Inflammatory macrophage treated with lipopolysaccharide for 4 hours (primary cell): Measurements from ENCODE around the gene EXOC4.
"Not testable (repeated sequence)": the region's sequence is repeated elsewhere in the genome, so short reads cannot be mapped to it uniquely, and the experiment has no call there.

ENCODE experiments used
- DNase-seq: peaks from one replicate; pipeline ENCODE4 v3.0.0-alpha.2; 2020

The EXOC4 gene

DNA sequence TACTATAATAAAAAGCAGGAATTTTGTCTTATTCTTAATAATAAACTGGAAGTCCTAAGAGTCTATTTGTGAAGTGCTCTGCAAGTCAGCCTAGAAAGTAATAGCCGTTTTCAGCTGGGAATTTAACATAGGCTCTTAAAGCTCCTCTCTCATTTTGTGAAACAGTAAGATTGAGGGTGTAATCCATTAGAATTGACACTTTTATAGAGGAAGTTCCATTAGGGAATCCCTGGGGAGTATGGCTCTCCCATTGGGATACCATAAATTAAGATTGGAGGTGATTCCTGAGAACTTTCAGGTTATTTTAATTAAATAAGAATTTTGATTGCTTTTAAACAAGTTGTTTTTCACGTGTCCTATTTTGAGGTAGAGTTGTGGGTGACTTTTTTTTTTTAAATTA lies 68.0 kb downstream of the EXOC4 start:
- DNase-seq, result no peak

DNA sequence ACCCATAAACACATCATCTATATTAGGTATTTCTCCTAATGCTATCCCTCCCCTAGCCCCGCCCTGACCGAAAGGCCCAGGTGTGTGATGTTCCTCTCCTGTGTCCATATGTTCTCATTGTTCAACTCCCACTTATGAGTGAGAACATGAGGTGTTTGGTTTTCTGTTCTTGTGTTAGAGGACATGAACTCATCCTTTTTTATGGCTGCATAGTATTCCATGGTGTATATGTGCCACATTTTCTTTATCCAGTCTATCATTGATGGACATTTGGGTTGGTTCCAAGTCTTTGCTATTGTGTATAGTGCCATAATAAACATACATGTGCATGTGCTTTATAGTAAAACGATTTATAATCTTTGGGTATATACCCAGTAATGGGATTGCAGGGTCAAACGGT lies 68.5 kb downstream of the EXOC4 start:
- DNase-seq, result not testable (repeated sequence)

DNA sequence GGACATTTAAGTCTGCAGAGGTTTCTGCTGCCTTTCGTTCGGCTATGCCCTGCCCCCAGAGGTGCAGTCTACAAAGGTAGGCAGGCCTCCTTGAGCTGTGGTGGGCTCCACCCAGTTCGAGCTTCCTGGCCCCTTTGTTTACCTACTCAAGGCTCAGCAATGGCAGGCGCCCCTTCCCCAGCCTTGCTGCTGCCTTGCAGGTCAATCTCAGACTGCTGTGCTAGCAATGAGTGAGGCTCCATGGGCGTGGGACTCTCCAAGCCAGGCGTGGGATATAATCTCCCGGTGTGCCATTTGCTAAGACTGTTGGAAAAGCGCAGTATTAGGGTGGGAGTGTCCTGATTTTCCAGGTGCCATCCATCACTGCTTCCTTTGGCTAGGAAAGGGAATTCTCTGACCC lies 73.9 kb downstream of the EXOC4 start:
- DNase-seq, result not testable (repeated sequence)

DNA sequence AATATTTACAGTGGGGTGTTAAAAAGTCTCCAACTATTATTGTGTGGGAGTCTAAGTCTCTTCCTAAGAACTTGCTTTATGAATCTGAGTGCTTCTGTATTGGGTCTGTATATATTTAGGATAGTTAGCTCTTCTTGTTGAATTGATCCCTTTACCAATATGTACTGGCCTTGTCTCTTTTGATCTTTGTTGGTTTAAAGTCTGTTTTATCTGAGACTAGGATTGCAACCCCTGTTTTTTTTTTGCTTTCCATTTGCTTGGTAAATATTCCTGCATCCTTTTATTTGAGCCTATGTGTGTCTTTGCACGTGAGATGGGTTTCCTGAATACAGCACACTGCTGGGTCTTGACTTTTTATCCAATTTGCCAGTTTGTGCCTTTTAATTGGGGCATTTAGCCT lies 75.1 kb downstream of the EXOC4 start:
- not testable (repeated sequence) for DNase-seq

- no peak for DNase-seq
Measured at GRCh38 chr7:133330085-133330484, 77.2 kb downstream of the EXOC4 start.

- DNase-seq, result no peak
Measured at GRCh38 chr7:133331861-133332260, 79.0 kb downstream of the EXOC4 start.

- peak; percentile 5 for DNase-seq
Measured at GRCh38 chr7:133339772-133340171, 86.9 kb downstream of the EXOC4 start.

DNA sequence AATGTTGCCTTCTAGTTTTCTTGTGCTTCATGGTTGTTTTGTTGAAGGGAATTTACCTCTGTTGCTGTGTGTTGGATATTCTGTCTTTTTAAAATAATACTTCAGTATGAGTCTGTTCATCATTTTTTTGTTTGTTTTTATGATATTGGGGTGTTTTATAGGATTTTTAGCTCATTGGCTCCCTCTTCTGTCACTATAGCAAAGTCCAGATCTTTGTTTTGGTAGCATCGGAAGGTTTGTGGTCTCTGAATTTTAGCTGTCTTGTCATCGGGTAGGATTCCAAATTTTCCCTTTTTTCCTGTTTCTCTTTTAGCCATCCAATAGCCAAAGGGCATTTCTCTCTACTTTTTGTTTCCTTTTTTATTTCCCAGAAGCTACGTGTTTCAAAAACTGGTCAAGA lies 91.4 kb downstream of the EXOC4 start:
- DNase-seq, result peak; percentile 2

- DNase-seq, result no peak
Measured at GRCh38 chr7:133345690-133346421, 93.0 kb downstream of the EXOC4 start.

- DNase-seq, result no peak
Measured at GRCh38 chr7:133348250-133348649, 95.4 kb downstream of the EXOC4 start.

GRCh38 chr7:133349101-133349500 lies 96.2 kb downstream of the EXOC4 start:
- DNase-seq, result peak; percentile 49

DNA sequence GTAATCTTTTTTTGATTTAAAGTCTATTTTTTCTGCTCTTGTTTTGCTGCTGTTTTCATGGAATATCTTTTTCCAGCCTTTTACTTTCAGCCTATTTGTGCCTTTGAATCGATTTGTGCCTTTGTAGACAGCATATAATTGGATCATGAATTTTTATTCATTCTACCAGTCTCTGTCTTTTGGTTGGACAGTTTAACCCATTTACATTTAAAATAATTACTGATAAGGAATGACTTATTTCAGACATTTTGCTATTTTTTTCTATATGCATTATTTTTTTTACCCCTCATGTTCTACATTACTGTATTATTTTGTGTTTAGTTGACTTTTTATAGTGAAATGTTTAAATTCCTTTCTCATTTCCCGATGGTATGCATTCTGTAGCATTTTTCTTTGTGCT lies 99.6 kb downstream of the EXOC4 start:
- DNase-seq, result no peak

DNA sequence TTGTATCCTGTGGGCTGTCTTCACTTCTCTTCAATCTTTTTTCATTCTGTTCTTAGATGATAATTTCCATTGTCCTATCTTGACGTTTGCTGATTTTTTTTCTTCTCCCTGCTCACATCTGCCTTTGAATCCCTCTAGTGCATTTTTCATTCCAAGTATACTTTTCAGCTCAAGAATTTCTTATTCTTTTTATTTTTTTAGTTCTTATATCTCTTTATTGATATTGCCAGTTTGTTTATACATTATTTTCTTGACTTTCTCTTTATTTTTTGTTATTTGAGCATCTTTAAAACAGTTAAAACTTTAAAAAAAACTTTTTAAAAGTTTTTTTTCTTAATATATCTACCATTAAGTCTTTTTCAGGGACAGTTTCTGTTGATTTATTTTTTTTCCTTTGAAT lies 100.9 kb downstream of the EXOC4 start:
- DNase-seq, result no peak

DNA sequence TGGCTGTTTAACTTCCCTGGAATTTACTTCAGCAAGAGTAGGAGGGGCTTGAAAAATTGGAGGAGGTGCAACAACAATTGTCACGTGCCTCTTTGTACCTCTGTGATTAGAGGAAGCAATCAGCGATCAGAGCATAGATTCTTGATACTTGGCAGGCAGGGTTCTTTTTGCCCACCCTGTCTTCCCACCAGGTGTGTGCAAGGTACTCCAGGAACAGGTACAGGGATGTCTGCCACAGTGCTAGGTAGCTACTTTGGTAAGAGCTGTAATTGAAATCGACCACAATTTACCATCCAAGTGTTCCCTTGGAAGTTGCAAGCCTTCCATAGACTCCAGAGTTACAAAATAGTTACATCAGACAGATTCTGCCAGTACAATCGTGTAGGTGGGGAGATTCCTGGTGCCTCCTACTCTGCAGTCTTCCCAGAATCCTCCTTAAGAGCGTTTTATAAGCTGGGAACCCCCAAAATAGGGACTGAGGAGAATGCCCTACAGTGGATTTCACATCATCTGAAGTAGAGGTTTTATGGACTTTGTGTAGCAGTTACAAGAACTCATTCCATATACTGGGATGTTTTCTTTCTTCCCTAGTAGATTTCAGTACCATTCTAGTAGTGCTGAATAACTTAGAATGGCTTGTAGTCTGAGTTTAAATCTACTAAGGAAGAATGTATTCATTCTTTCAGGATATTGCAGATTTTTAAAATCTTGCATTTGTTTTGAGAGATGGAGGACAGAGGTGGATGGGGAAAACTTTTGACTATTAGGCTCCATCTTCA lies 101.9 kb downstream of the EXOC4 start:
- DNase-seq, result peak; percentile 61

DNA sequence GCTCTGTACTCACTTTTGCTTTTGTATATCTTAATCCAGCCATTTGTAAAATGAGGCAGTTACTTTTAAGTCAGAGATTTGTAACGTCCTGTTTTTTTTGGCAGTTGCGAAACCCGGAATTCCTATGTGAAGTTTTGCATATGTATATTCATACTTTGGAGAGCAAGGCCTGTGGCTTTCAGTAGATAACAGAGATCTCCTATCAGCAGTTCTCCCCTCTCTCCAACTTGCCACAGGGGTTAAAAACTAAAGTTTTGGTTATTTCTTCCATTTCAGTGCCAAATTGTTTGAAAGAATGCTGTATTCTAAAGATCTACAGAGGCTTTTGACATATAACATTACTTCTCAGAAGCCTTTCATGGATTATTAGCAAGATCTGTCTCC lies 102.4 kb downstream of the EXOC4 start:
- DNase-seq, result peak; percentile 69

DNA sequence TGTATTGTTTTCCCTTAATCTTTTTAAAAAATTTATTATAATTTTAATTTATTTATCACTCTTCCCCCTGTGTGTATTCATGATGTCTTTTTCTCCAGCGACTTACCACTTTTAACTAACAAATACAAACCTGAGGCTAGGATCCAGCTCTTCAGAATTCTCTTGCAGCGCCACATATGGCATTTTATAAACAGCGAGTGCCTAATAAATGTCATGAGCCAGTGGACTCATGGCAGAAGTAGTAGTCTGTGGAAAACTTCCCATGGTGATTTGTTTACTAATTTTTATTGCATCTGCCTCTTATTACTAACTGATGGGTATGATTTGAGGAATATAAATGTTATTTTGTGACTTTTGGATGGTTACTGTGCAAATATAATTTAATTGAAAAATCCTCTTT lies 102.9 kb downstream of the EXOC4 start:
- DNase-seq, result no peak

GRCh38 chr7:133358708-133359107 lies 105.8 kb downstream of the EXOC4 start:
- no peak for DNase-seq

DNA sequence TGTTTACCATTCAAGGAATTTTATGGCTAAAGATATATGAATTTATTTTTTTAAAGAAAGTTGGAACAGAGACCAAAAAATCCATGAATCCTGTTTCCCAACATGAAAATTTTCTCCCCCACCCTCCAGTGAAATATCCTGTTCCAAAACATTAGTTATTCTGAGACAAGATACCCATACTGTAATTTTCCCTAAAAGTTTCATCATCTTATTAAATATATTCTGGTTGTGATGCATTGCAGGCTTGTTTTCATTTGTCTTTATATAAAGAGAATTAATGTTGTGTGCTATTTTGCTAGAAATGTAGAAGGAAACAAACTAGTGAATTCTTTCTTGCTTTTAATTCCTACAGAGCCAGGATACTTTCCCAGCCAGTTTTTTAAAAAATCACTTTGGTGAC lies 106.6 kb downstream of the EXOC4 start:
- no peak for DNase-seq

DNA sequence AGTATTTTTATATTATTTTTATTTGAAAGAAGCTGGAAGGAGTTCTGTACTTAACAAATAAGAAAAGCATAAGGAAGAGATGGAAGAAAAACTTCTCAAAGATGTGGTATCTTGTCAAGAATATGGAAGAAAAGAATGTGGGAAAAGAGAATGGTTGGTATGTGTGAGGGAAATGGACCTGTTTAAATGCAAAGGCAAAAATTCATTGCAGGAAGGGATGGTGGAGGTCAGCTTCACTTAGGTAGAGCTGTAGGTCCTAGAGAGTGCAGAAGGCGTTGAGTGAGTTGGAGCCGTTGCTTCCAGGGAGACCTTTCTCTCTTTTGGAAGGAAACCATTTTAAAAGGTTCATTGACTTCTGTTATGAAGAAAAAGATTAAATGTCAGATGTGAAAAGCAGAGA lies 107.3 kb downstream of the EXOC4 start:
- DNase-seq, result no peak

DNA sequence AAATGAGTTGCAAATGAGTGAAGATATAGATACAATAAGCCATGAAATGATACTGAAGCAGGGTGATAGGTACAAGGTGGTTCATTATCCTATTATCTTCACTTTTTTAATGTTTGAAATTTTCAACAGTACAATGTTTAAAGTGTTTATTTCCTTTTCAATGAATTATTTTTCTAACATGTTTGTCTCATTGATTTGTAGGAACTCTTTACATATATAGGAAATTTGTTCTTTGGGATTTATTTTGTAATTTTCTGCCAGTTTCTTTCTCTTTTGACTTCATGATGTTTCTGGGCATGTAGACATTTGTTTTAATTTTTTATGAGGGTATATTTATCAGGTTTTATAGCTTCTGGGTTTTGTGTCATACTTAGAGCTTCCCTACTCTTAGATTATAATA lies 108.9 kb downstream of the EXOC4 start:
- no peak for DNase-seq

DNA sequence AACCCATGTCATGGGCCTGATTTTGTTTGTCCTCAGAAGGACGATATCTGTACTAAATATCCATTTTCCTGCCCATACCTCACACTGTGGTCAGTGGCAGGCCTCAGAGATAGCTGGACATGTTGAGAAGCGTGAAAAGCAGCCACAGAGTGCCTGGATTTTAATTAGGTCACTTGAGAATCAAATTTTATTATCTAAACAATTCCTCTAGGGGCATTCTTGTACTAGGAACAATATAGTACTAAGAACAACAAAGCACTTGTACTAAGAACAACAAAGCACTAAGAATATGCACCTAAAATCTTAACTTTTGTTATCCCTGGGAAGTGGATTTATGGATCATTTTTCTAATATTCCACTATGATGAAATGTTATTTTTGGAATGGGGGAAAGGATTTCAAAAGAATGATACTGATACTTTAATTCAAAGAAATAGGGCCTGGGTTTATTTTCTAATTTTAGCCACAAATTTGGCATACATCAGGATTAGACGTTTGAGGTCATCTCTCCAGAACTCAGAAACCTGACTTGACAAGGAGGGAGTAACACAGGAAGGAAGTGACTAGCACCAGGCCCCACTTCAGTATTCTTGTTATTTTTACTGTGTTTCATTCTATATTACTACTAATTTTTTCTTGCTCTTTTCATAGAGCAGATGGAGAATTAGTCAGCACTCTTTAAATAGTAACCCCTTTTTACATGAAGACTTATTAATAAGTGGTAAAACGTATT lies 112.2 kb downstream of the EXOC4 start:
- no peak for DNase-seq

DNA sequence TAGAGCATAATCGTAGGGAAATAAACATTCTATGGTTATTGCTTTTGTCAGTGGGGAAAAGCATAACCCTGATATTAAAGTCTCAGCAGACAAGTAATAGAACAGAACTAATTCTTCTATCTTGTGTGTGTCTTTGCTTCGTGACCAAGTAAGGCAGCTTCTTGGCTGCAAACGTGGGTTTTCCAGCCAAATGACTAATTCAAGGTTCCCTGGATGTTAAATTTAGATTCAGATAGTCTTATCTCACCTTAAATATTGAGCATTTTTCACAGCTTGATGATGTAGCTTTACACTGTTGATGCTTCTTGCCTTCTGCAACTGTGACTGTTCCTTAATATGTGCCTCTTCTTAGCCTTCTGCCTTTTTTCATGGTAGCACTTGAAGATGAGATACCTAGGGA lies 113.0 kb downstream of the EXOC4 start:
- no peak for DNase-seq

DNA sequence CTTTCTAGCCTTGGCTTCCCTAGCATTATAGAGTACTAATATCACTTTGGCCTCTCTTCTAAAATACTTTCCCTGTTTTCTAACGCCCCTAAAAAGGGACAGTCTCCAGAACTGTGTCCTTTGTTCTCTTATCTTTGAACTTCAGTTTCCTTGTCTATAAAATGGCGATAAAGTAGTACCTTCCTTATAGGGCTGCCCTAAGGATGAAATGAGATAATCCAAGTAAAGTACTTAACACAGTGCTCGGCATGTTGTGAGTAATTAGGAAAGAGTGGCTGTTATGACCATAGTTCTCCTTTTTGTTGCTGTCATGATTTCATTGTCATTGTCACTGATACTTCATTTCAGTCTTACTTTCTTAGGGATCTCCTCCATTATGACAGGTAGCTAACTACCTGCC lies 114.7 kb downstream of the EXOC4 start:
- DNase-seq, result peak; percentile 47

DNA sequence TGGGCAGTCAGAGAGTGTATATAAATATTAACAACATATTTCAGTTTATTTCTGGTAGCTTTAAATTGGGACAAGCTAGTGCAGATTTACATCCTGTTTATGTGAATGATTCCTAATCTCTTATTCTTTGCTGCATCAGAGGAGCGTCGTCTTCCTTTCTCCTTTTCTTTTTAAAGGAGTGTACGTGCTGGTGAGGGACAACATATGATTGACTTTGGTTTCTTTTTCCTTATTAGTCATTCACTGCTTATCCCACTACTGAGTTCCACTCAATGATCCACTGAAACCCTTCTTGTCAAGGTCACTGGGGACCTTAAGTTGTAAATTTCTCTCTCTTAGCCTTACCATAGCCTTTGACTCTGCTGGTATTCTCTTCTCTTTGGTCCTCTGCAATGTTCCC lies 116.3 kb downstream of the EXOC4 start:
- DNase-seq, result no peak
